Measurements from ENCODE around the gene PHEX. TPM values are rescaled to one million over a fixed set of nuclear protein-coding genes. Genes with fewer than 3 reads are reported as not detected.

PHEX gene
- total RNA-seq, 4 donors from 2014 or later = 0.05 TPM; not detected in 3

DNA sequence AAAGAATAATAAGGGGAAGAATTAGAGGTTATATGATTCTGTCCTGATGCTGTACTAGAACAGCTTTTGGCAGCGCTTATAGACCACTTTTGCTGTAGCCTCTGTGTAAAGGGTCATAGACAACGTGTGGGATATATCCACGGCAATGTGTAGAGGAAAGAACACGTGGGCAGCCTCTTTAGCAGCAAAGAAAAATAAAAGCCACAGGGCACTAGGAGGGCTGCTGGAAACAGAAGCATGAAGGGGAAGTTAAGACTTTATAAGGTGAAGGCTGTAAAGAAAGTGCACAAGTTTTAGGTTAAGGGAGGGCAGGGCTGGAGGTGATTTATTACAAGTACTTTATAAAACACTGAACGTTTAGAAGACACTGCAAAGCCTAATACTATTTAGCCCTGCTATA lies 20.1 kb upstream of the PHEX start:
- H3K4me1 ChIP-seq = no peaks in the 10 kb centered on the region
- intact Hi-C loops (cut with DNase I; ENCODE audit: low total_unique reads) (no loop called here), in situ Hi-C loops (cut with MboI; ENCODE audit: low sequenced_read_pairs in 4 of 4) (no loop called here)
- H3K36me3 ChIP-seq = no peaks in the 10 kb centered on the region
- DNase-seq (no peak), ATAC-seq (no peak)
- H3K9me3 ChIP-seq = no peaks in the 10 kb centered on the region
- H3K27ac ChIP-seq = no peak overlapping the region
- TF ChIP-seq CTCF (IDR thresholded peaks at IDR 0.05 in 4 of 5, conservative IDR thresholded peaks at IDR 0.05 in 1 of 5) (no peak), POLR2A (IDR thresholded peaks at IDR 0.05) (no peak)
- H3K4me3 ChIP-seq = no peak overlapping the region
- H3K27me3 ChIP-seq = no peaks in the 10 kb centered on the region

DNA sequence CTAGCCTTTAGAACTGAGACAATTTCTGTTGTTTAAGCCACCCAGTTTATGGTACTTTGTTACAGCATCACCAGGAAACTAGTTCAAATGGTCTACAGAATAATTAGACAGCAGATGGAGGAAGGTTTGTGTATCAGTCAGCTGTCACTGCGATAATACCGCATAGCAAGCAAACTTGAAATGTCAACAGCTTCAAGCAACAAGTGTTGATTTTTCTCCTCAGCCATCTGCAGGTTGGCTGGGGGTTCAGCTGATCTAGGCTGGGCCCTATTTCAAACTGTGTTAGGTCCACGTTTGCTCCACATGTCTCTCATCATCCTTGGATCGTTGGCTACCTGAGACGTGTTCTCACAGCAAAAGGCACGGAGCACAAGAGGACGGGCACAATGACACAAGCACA lies 19.2 kb upstream of the PHEX start:
- ATAC-seq = no peak
- Histone ChIP-seq H3K27me3 (no peaks in the 10 kb centered on the region), H3K36me3 (no peaks in the 10 kb centered on the region), H3K9me3 (no peaks in the 10 kb centered on the region), H3K4me1 (no peaks in the 10 kb centered on the region), H3K4me3 (no peak overlapping the region), H3K27ac (no peak overlapping the region)
- intact Hi-C loops (cut with DNase I; ENCODE audit: low total_unique reads) = no loop called here
- no peak for TF ChIP-seq CTCF (IDR thresholded peaks at IDR 0.05 in 4 of 5, conservative IDR thresholded peaks at IDR 0.05 in 1 of 5)
- TF ChIP-seq POLR2A (IDR thresholded peaks at IDR 0.05) = no peak
- no peak for DNase-seq
- in situ Hi-C loops (cut with MboI; ENCODE audit: low sequenced_read_pairs in 4 of 4) = no loop called here

- no peak for TF ChIP-seq CTCF (IDR thresholded peaks at IDR 0.05 in 4 of 5, conservative IDR thresholded peaks at IDR 0.05 in 1 of 5)
- TF ChIP-seq POLR2A (IDR thresholded peaks at IDR 0.05) = no peak
- in situ Hi-C loops (cut with MboI; ENCODE audit: low sequenced_read_pairs in 4 of 4) = no loop called here
- no peak for ATAC-seq
- no peak overlapping the region for H3K27ac ChIP-seq
- no peaks in the 10 kb centered on the region for H3K9me3 ChIP-seq
- no peaks in the 10 kb centered on the region for H3K4me1 ChIP-seq
- intact Hi-C loops (cut with DNase I; ENCODE audit: low total_unique reads) = no loop called here
- no peak overlapping the region for H3K4me3 ChIP-seq
- H3K27me3 ChIP-seq = no peaks in the 10 kb centered on the region
- no peaks in the 10 kb centered on the region for H3K36me3 ChIP-seq
- no peak for DNase-seq
These were observed 16.9 kb upstream of the PHEX start for GRCh38 chrX:22015139-22015750.

- DNase-seq (no peak), ATAC-seq (no peak)
- TF ChIP-seq CTCF (IDR thresholded peaks at IDR 0.05 in 4 of 5, conservative IDR thresholded peaks at IDR 0.05 in 1 of 5) (no peak), POLR2A (IDR thresholded peaks at IDR 0.05) (no peak)
- intact Hi-C loops (cut with DNase I; ENCODE audit: low total_unique reads) = no loop called here
- Histone ChIP-seq H3K27ac (no peak overlapping the region), H3K36me3 (no peaks in the 10 kb centered on the region), H3K4me3 (no peak overlapping the region), H3K9me3 (no peaks in the 10 kb centered on the region), H3K27me3 (no peaks in the 10 kb centered on the region), H3K4me1 (no peaks in the 10 kb centered on the region)
- in situ Hi-C loops (cut with MboI; ENCODE audit: low sequenced_read_pairs in 4 of 4) = no loop called here
These were observed 10.3 kb upstream of the PHEX start for GRCh38 chrX:22021751-22022324.

GRCh38 chrX:22024577-22024976 lies 7.5 kb upstream of the PHEX start:
- no peak overlapping the region for H3K27ac ChIP-seq
- DNase-seq = no peak
- H3K4me1 ChIP-seq = no peaks in the 10 kb centered on the region
- H3K27me3 ChIP-seq = no peaks in the 10 kb centered on the region
- no peak for ATAC-seq
- TF ChIP-seq CTCF (IDR thresholded peaks at IDR 0.05 in 4 of 5, conservative IDR thresholded peaks at IDR 0.05 in 1 of 5) = no peak
- TF ChIP-seq POLR2A (IDR thresholded peaks at IDR 0.05) = no peak
- intact Hi-C loops (cut with DNase I; ENCODE audit: low total_unique reads) (no loop called here), in situ Hi-C loops (cut with MboI; ENCODE audit: low sequenced_read_pairs in 4 of 4) (no loop called here)
- H3K36me3 ChIP-seq = no peaks in the 10 kb centered on the region
- H3K4me3 ChIP-seq = no peak overlapping the region
- H3K9me3 ChIP-seq = no peaks in the 10 kb centered on the region

Data from gastrocnemius medialis (tissue), 4 donors.